Stimulated activated CD8-positive, alpha-beta memory T cell treated with anti-CD3 and anti-CD28 coated beads, Interleukin-15, amount 100 ng/mL, for 4 hours (primary cell): ENCODE data around the gene SLC12A4.

Experiments used
- DNase-seq, 2 donors: peaks; one replicate each; pipeline ENCODE4 v3.0.0-alpha.2; 2020; ENCODE audit warnings: low read depth in 2 of 2

The SLC12A4 gene

GRCh38 chr16:67963292-67963661 lies 5.2 kb downstream of the SLC12A4 start:
- no peak for DNase-seq

GRCh38 chr16:67962135-67962534 lies 6.3 kb downstream of the SLC12A4 start:
- DNase-seq = no peak

- no peak for DNase-seq
Observed at GRCh38 chr16:67961551-67961957, 6.9 kb downstream of the SLC12A4 start.

GRCh38 chr16:67959536-67960329 lies 8.7 kb downstream of the SLC12A4 start:
- no peak for DNase-seq

GRCh38 chr16:67957622-67958021 lies 10.8 kb downstream of the SLC12A4 start:
- no peak for DNase-seq

- DNase-seq = no peak
Observed at GRCh38 chr16:67954421-67955196, 13.8 kb downstream of the SLC12A4 start.

- no peak for DNase-seq
Observed at GRCh38 chr16:67953641-67954375, 14.6 kb downstream of the SLC12A4 start.

GRCh38 chr16:67951485-67951884 lies 17.0 kb downstream of the SLC12A4 start:
- no peak for DNase-seq

- DNase-seq = no peak
Observed at GRCh38 chr16:67950335-67950843, 18.0 kb downstream of the SLC12A4 start.

GRCh38 chr16:67949645-67950044 lies 18.8 kb downstream of the SLC12A4 start:
- DNase-seq = no peak

GRCh38 chr16:67948015-67948414 lies 20.4 kb downstream of the SLC12A4 start:
- no peak for DNase-seq

GRCh38 chr16:67946966-67947558 lies 21.4 kb downstream of the SLC12A4 start:
- no peak for DNase-seq

- DNase-seq = no peak
Observed at GRCh38 chr16:67946128-67946569, 22.3 kb downstream of the SLC12A4 start.

- no peak for DNase-seq
Observed at GRCh38 chr16:67945392-67945933, 23.0 kb downstream of the SLC12A4 start.

- DNase-seq = no peak
Observed at GRCh38 chr16:67944690-67945391, 23.6 kb downstream of the SLC12A4 start.

- DNase-seq = no peak
Observed at GRCh38 chr16:67943619-67944504, 24.6 kb downstream of the SLC12A4 start, which contains the start of gene LCAT. Gene LCAT (minus strand): TSS chr16:67944120. CDS start chr16:67944101, 19 bp downstream.

GRCh38 chr16:67943256-67943618 lies 25.2 kb downstream of the SLC12A4 start:
- DNase-seq = no peak

- DNase-seq = no peak
Observed at GRCh38 chr16:67942510-67943255, 25.8 kb downstream of the SLC12A4 start.

- DNase-seq = no peak
Observed at GRCh38 chr16:67942200-67942509, 26.3 kb downstream of the SLC12A4 start.
